Endometrial microvascular endothelial cells (primary cell): ENCODE data around the gene PTPRO. TPM values are rescaled to one million over a fixed set of nuclear protein-coding genes. Genes with fewer than 3 reads are reported as not detected.

ENCODE experiments used
- in situ Hi-C: cut with HindIII; loops from 2 replicates; pipeline ENCODE4 v1.10.0; 2017; ENCODE audit warnings: low sequenced_read_pairs, low pct_unique_long_range_greater_than_20kb; ENCODE audit errors: inconsistent ontology term
- total RNA-seq: library from RNA; depleted of rRNA; stranded (reverse); fragments of >200 nt; gene quantifications from one replicate; pipeline ENCODE4 v1.2.3, GENCODE V29; 2015; ENCODE audit errors: inconsistent ontology term

The PTPRO gene
- total RNA-seq, 1 donor from 2014 or later = 0.37 TPM

GRCh38 chr12:15497671-15498292 lies 175.5 kb downstream of the PTPRO start:
- in situ Hi-C loops = no loop called here

GRCh38 chr12:15502211-15502610 lies 179.9 kb downstream of the PTPRO start:
- in situ Hi-C loops = no loop called here

GRCh38 chr12:15505616-15506015 lies 183.3 kb downstream of the PTPRO start:
- in situ Hi-C loops = no loop called here

- in situ Hi-C loops = no loop called here
Observed at GRCh38 chr12:15515010-15515409, 192.7 kb downstream of the PTPRO start.

- in situ Hi-C loops = no loop called here
Observed at GRCh38 chr12:15520083-15520482, 197.8 kb downstream of the PTPRO start.

- in situ Hi-C loops = no loop called here
Observed at GRCh38 chr12:15520844-15521243, 198.5 kb downstream of the PTPRO start.

GRCh38 chr12:15522574-15523187 lies 200.4 kb downstream of the PTPRO start:
- in situ Hi-C loops = no loop called here

- in situ Hi-C loops = no loop called here
Observed at GRCh38 chr12:15525441-15525840, 203.1 kb downstream of the PTPRO start.

- in situ Hi-C loops = no loop called here
Observed at GRCh38 chr12:15526033-15526432, 203.7 kb downstream of the PTPRO start.

- in situ Hi-C loops = no loop called here
Observed at GRCh38 chr12:15527201-15528080, 205.1 kb downstream of the PTPRO start.

- in situ Hi-C loops = no loop called here
Observed at GRCh38 chr12:15528666-15529065, 206.4 kb downstream of the PTPRO start.

- in situ Hi-C loops = no loop called here
Observed at GRCh38 chr12:15530361-15530760, 208.1 kb downstream of the PTPRO start.

- in situ Hi-C loops = no loop called here
Observed at GRCh38 chr12:15532364-15532977, 210.2 kb downstream of the PTPRO start.

GRCh38 chr12:15534322-15534721 lies 212.0 kb downstream of the PTPRO start:
- in situ Hi-C loops = no loop called here

GRCh38 chr12:15534874-15535273 lies 212.6 kb downstream of the PTPRO start:
- in situ Hi-C loops = no loop called here

- in situ Hi-C loops = no loop called here
Observed at GRCh38 chr12:15535352-15535781, 213.1 kb downstream of the PTPRO start.

GRCh38 chr12:15536446-15536845 lies 214.1 kb downstream of the PTPRO start:
- in situ Hi-C loops = no loop called here

GRCh38 chr12:15538881-15539280 lies 216.6 kb downstream of the PTPRO start:
- in situ Hi-C loops = no loop called here

GRCh38 chr12:15540005-15540404 lies 217.7 kb downstream of the PTPRO start:
- in situ Hi-C loops = no loop called here
